HG02981 (cell line): ENCODE results near the gene KCNK15.

Experiments used
- ATAC-seq: cut with Tn5 transposase; IDR thresholded peaks from one replicate; pipeline ENCODE4 v1.9.1; 2021; ENCODE audit warnings: mild to moderate bottlenecking, moderate library complexity; ENCODE audit not compliant: unreplicated experiment

Gene KCNK15

DNA sequence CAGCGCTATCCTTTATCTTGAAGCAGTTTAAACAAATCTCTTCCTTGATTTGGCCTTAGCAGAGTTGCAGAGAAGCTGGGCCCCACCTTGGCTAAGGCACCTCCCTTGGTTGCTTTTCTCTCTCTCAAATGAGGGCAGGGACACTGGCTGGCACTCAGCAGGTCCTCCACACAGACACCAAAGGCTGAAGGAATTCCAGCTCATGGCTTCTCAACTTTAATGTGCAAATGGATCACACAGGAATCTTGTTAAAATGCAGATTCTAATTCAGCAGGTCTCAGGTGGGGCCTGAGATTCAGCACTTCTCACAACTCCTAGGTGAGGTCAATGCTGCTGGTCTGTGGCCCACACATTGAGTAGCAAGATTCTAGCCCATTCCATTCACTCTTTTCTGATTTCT lies 39.0 kb downstream of the KCNK15 start:
- no peak for ATAC-seq

DNA sequence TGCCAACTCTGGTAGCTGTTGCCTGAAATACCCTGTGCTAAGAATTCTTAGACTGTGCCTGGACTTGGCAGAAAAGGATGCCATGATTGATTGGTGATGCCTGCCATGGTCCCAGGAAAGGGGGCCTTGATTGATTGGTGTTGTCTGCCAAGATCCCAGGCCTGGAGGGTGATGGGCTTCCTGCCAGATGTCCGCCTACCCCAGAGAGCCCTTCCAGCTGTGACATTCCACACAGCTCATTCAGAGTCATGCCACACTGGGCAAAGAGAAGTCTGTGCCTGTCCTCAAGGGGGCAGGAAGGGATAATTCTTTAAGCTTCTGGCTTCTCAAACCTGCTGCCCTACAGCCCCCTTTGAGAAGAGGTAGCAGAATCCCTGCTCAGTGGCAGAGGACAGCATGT lies 40.1 kb downstream of the KCNK15 start:
- ATAC-seq = no peak

DNA sequence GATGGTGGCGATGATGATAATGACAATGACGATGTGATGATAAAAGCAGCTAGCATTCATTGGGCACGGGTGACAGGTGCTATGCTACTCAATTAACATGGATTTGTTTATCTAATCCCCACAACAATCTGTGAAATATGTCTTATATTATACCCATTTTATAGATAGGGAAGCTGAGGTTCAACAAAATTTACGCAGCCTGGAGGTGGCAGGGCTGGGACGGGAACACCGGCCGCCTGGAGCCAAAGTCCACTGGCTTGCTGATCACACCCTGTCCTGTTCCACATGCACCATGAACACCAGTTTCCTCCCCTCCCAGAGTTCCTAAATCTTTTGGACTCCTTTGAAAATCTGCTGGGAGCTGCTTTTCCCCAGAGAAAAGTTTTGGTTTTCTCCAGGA lies 41.6 kb downstream of the KCNK15 start:
- no peak for ATAC-seq

DNA sequence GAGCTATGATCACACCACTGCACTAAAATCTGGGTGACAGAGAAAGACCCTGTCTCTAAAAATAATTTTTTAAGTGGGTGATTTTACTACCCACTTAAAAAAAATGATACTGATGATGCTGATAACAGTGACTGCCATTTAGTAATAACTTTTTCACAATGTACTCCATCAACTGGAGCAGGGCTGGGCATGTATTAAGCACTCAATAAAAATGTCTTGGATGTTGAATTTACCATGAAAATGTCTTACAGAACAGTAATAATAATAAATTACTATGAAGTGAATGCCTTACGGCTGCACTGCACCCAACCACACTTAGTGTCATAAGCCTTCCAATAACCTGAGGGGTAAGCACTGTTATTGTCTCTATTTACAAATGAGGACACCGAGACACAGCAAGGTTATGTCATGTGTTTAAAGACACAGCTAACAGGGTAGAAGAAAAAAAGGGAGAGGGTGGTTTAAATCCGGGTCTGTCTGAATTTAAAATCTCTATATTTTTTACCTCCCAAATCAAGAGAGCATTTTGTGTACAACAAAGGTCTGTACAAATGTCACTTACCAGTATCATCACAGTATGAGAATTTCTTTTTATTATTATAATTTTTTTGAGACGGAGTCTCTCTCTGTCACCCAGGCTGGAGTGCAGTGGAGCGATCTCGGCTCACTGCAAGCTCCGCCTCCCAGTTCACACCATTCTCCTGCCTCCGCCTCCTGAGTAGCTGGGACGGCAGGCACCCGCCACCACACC lies 43.2 kb downstream of the KCNK15 start:
- ATAC-seq = no peak

DNA sequence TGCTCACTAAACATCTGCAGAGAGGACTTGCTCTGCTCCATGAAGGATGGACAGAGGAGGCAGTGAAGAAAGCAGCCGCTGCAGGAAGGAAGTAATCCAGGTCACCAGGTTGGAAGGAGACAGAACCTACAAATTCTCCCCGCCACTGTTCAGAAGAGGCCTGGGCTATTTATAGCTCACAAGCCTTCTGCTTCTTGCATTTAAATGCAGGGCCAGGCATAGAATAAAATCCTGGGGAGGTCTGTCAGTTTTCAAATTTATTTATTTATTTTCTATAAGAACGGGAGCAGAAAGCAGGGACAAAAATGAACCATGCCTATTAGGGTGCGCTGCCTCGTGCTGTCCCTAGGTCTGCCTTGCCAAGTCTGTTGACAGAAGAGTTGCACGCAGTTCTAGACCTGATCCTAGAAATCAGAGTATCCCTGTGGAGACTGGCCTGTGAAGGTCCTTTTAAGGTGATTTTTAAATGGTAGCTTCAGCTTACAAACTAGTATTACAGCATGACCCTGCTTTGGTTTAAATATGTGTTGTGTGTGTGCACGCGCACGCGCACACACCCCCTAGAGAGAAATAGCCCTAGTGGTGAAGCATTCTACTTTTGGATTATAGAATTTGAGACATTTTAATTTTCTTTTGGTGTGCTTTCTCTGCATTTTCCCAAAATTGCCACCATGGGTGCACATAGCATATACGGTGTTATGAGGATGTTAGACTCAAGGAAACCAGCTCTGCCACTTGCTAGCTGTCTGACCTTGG lies 45.2 kb downstream of the KCNK15 start:
- ATAC-seq = no peak

DNA sequence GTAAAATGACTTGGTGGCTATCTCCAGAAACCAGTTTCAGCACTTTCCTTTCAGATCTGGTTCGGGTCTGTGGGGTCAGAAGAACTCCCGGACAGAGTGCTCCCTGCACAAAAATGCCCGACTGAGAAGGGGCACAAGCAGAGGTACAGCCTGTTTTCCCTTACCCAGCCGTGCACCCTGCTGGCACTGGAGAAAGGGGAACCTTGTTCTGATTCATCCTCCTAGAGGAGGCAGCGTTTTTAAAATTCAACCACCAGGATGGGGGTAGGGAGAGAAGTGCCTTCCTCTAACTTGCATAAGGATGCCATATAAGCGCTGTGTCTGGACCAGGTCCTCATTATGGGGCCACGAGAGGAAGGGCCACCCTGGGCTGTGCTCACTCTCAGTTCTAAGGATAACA lies 47.1 kb downstream of the KCNK15 start:
- no peak for ATAC-seq

DNA sequence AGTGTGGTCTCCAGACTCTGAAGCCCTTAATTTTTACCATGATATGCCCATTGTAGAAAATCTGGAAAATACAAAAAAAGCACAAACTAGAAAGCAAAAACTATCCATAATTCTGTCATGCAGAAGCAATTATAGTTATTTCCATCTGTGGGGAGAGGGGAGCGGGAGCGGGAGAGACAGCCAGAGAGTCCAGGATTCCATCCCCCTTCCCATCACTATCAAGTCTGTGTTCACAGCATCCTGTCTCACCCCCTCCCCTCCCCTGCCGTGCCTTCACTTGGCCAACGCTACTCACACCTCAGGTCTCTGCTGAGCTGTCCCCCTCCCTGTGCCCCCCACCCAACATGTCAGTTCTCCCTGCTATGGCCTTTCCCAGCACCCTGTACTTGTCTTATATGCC lies 50.2 kb downstream of the KCNK15 start:
- no peak for ATAC-seq

DNA sequence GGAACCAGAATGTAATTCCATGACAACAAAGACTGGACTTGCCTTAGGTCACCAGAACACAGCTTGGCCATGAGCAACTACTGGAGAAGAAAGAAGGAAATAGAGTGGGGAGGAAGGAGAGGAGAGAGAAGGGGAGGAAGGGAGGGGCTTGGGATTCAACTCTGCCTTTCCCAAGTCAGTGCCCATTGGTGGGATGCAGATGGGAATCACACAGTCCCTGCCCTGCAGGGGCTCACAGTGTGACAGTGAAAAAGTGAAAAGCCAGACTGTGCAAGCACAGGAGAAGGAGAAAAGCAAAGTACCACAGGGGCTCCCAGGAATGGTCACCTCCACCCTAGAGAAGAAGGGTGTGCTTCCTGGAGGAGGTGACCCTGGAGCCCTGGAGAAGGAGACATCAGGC lies 50.6 kb downstream of the KCNK15 start:
- no peak for ATAC-seq

DNA sequence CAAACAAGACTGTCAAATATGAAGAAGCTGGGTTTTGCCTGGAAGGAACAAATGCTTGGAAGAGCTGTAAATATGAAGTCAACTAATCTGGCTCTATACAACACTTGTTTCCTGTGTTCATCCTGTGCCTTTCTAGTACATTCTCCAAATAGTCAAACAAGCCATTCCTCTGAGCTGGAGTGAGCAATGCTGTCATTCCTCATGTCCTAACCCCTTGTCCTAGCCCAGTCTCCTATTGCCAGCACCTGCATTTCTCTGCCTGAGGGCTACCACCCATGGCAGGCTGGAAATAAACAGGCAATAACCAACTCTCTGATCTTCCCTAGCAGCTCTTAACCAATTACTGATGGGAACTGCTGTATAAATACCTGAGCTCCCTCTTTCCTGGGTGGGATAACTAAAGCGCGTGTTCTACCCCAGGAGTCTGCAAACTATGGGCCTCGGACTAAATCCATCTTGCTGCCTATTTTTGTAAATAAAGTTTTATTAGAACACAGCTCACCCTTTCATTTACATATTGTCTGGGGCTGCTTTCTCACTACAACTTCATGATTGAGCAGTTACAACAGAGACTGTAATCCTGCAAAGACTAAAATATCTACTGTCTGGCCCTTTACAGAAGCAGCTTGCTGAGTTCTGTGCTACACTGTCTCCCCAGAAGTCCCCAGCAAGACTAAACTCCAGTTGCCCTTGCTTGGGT lies 51.2 kb downstream of the KCNK15 start:
- no peak for ATAC-seq

DNA sequence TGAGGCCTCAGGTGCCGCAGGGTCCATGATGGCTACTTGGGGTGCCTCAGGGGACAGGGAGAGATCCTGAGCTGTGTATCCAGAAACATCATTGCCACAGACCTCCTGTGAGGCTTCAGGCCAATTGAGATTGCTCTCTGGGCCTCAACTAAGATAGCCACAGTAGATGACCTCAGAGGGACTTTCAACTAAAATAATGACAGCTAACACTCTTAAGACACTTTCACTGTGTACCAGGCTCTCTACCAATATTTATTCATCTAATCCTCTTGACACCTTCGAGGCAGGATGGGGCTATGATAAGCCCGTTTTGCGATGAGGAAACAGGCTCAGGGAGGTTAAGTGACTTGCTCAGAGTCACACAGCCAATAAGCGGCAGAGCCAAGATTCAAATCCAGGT lies 54.0 kb downstream of the KCNK15 start:
- ATAC-seq = no peak

DNA sequence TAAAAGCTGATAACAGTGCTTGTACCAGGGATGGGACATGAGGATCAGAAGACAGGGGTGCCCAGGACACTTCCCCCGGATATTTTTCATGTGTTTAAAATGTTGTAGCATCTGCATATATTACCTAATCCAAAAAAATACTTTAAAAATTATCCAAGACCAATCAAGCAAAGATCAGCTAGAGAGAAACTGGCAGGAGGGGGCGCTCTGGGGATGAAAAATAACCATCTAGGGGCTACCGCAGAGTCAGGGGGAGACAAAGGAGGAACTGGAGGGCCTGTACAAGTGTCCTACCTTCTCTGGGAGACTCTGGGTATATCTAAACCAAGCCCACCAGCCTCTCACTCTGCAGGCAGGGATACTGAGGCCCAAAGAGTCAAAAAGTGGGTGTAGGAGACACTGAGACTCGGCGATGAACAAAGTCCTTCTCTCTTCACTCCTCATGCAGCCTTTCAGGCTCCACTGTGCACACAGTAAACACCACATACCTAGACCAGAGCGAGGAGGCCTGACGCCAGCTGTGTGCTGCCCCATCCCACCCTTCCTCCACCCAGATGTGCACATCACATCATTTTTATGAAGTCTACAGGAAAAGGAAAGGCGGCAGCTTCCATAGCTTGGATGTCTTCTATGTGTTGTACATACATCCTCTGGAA lies 54.9 kb downstream of the KCNK15 start:
- no peak for ATAC-seq
